Activated T-cell treated with anti-CD3 and anti-CD28 coated beads for 24 hours (primary cell): ENCODE measurements around the gene TACC2.

Experiments
- DNase-seq: peaks from one replicate; pipeline ENCODE4 v3.0.0-alpha.2; 2020; ENCODE audit warnings: low read depth

TACC2 gene

DNA sequence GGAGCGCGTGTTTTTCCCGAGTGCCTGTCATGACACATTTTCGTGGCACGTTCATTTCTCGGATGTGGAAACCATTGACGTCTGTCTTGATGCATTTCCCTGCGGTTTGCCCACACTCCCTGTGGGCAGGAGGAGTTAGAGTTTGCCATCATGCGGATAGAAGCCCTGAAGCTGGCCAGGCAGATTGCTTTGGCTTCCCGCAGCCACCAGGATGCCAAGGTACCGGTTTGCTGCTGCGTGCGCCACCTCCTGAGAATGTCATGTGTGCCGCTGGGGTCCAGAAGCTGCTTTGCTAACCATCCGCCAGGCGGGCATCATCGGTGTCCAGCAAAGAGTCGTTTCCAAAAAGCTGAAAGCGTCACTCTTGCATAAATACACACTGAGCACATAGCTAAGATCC, 241.3 kb downstream of the TACC2 start:
- no peak for DNase-seq

DNA sequence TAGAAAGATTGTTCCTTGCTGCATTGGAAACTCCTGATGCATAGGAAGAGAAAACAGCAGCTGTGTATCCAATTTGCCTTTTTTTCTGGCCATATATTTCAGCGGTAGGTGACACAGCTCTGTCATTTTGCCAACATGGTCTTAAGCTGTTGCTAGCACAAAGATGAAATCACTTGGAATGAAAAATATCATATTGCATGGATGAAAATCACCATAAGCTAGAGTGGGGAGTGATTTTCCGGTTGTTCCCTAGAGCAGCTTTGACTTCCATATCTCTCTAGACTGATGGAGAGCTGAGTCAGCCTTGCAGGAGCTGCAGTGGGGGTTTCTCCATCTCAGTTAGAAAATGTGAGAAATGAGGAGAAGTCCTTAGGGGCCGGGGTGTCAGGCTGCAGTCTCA, 243.8 kb downstream of the TACC2 start:
- DNase-seq, result no peak

DNA sequence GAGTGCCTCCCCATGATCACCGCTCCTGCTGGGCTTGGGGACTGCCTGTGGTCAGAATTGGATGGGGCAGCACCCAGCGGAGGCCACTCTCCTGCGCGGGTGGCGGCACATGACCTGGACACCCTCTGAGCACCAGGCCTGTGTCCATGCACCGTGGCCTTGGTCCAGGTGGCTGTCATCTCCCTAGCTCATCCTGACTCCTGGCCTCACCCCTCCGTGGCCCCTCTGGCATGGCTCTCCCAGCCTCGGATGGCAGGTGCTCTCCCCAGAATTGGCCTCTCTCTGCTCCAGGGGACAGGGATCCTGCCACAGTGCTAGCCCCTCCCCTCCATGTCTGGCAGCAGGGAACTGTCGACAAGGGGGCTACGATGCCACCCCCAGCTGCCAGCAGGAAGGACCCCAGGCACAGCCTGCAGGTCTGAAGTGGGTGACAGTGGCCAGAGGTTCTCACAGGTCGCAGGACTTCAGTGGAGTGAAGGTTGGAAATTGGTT, 244.9 kb downstream of the TACC2 start:
- no peak for DNase-seq

DNA sequence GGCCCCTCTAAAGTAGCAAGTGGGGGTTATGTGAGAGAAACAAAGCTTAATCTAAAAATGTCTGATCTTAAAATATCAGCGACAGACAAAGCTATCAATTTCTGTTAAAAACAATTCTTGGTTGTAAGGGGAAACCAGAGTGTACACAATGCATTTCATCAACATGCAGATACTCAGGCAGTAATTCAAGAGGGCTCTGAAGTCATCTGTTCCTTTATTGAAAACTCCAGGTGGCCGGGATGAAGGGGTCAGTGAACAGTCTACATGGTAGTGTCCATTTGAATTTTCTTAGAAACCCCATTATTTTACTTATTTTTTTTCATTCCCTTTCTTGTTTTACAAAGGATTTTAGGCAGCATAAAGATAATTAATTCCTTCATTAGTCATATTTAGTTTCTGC, 245.5 kb downstream of the TACC2 start:
- no peak for DNase-seq

DNA sequence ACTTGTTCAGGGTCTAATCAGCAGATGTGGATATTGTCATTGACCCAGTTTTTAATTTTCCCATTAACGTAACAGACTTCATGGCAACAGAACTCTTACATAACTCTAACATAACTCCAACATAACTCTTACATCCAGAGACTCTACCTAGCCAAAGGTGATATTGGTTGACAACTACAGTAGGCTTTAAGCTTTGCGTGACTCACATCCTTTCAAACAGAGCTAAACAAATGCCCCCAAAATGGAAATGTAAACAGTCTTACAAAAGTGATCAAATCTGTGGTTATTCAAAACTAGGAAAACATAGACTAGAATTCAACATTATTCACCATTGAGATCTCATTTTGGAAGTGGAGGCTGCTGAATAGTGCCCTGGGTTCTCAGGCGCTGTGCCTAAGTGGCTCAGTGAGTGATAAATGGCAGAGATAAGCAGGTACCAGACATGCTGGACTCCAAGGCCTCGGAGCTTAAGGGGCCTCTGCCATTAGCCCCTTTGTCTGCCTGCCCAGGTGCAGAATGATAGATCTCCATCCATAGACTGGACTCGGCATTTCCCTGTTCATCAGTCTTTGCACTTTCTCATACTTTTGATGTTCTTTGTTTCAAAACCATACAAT, 247.8 kb downstream of the TACC2 start:
- no peak for DNase-seq

DNA sequence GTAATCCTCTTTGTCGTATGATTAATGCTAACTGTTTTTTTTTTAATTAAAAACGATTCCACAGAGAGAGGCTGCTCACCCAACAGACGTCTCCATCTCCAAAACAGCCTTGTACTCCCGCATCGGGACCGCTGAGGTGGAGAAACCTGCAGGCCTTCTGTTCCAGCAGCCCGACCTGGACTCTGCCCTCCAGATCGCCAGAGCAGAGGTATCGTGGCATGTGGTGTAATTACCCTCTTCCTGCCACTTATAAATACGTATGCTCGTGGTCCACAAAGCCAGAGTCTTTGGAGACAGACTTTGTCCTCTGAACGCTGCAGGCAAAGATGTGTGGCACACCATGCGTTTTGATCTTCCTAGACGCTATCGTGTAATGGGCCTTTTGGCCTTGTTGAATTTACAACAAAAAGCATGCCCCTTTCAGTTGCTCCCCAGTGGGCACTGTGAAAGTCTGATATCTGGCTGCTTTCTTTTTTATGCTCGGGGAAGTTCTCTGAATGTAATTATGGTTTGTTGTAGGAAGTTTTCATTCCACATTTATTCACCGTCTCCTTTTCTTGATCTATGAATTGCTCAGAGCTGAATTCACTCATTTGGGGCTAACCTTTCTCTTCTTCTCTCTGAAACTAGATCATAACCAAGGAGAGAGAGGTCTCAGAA, 248.5 kb downstream of the TACC2 start:
- DNase-seq, result no peak

DNA sequence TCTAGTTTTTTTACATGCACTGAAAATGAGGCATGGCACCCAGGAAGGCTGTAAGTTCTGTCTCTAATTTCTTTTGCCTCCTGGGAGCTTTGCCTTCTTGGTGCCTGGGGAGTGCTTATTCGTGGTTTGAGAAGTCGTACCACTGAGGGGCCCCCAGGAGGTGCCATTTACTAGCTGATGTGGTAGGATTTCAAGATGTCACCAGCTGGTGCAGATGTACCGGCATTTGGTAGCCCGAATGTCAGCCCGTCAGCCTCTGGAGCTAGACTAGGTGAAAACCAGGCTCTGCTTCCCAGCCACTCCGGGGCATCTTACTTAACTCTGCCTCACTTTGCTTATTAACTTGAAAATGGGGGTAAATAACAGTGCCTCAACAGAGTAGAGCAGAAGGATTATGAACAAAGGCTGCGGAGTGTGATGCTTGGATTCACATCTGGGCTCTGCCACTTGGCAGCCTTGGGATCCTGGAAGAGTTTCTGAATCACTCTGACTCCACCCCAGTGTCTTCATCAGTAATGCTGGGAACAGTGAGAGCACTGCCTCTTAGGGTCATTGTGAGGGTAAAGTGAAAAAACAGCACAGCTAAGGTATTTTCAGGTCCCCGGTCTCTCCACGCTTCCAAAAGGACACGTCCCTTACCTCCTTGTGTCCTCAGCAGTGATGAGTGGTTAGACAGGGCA, 250.8 kb downstream of the TACC2 start:
- DNase-seq, result no peak

DNA sequence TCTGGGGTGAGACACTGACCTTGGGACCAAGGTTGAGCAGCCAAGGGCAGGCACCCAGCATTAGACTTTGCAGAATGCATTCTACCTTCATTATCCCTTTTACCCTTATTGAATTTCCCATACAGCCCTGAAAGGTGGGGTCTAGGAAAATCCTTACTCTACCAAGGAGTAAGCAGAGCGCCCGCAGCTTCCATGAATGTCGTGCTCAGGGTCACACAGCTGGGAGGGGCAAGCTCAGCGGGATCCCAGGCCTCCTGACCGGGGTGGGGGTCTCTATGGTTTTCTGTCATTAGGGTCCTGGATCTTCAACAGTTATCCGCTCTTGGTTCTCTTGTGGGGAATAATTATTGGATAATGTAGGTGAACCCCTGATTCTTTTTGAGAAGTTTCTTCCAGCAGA, 251.4 kb downstream of the TACC2 start:
- DNase-seq, result no peak

DNA sequence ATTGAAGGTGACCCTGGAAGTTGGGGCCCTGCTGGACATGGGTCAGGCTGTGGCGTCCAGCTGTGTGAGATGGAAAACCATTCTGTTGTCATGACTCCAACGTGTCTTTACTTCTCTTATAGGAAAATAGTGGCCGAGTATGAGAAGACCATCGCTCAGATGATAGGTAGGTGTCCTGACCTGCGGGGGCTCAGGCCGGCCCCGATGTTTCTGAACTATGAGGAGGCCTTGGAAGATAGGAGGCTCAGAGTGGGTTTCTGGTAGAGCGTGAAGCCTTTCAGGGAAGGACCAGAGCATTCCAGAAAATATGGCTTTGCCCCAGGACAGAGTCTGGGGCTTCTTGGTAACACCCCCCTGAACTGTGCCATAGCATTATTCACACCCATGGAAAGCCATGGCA, 252.9 kb downstream of the TACC2 start:
- no peak for DNase-seq

DNA sequence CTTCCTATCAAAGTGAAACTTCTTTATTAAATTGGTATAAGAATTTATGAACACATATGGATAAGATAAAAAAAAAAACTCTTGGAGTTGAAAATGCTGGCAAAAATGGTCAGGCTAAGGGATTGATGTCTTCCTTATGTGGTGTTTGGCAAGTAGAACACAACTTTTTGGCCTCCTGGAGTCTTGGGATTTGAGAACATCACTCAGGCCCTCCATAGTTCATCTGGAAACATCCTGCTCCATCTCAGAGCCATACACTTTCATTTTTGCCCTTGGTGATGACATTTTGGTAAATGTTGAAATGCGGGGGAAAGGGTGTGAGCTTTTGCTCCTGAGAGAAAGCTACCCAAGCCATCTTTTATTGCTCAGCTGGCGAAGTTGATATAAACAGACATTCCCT, 254.6 kb downstream of the TACC2 start:
- DNase-seq, result no peak

DNA sequence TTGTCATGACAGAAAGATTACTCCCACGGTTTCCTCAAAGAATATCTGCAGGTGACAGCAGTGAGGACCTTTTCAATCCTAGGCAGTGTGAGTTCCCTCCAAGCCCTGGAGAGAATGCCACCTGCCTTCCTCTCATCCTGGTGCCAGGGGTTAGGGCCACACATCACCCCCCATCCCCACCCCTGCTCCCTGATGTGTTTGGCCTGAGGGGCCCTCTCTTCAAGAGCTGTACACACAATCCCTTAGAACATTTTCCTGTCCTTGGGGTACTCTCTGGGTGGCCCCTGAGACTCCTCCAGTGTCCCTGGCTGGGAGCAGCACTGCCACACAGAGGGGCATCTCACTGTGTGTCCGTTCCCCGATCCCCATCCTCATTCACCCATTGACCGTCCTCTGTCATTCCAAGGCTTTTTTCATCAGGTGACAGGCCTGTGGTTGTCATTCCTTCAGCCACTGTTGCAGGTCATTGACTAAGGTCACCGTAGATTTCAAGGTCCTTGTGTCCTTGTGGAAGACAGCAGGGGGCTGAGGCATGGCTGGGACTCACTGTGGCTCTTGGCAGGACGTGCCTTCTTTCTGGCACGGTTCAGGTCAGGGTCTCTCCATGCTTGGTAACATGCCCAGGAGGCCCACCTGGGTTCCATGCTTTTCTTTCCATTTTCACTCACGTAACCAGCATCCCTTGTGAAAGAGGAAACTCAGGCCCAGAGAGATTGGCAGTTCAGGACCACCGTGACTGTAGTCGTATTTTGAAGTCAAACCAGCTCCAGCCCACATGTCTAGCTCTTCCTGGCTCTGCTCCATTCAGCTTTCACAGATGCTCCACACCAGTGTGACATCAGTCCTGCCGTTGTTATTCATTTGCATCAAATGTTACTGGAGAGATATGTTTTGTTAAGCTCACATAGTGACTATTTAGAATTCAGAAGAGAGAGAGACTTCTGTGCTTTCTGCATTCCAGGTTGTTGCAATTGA, 255.3 kb downstream of the TACC2 start:
- no peak for DNase-seq

DNA sequence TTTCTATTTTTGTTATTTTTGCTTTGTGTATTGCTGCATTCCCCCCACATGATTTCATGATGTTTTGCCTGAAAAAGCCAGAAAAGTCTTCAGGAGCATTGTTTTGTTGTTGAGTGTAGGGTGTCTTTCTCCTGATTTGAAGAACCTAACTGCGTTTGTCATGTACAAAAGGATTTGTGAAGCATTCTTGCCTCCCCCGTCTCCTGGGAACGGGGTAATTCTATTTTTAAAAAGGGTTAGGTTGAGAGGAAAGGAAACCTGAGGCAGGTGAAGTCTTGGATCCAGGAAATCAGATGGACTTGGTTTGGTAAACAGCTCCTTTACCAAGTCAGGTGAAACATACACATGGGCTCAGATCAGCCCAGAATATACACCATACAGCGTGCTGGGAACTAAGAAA, 256.2 kb downstream of the TACC2 start:
- no peak for DNase-seq

DNA sequence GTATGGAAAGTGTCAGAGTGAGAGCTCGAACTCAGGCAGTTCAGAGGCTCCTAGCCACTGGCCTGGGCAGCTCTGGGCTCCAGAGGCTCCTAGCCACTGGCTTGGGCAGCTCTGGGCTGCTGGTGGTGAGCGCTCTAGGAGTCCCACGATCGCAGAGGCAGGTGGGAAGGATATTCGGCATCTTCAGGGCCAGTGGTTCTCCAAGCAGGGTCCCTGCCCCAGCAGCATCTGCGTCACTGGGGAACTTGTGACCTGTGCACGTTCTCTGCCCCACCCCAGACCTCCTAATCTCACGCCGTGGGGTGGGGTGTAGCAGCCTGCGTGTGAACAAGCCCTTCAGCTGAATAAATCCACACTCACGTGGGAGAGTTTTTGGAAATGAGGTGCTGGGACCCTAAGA, 256.9 kb downstream of the TACC2 start:
- DNase-seq, result no peak

DNA sequence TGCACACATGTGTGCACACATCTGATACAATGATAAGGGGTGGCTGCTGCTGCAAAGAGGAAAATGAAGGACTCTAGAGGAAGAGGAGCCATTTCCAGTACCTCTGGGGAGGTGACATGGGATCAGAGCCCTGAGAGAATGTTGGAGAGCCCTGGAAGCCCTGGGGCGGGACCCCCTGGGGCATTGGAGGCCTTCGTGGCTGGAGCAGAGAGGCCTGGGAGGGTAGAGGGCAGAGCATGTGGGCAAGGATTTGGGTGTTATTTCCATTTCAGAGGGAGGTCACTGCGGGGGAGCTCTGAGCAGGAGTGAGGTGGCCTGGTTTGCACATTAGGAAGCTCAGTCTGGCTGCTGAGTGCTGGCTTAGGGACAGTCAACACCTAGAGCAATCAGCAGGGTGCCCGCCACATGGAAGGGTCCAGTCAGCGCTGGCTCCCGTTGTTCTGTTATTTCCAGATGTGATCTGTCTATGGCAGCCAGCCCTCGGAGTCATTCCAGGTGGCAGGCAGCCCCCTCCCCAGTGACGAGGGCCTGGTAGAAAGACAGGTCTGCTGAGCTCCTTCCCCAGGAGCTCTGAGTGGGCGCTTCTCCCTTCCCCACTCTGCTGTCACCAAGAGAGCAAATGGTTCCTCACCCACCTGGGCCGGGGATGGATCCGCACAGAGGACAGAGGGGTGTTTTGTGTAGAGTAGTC, 258.0 kb downstream of the TACC2 start:
- DNase-seq, result no peak

DNA sequence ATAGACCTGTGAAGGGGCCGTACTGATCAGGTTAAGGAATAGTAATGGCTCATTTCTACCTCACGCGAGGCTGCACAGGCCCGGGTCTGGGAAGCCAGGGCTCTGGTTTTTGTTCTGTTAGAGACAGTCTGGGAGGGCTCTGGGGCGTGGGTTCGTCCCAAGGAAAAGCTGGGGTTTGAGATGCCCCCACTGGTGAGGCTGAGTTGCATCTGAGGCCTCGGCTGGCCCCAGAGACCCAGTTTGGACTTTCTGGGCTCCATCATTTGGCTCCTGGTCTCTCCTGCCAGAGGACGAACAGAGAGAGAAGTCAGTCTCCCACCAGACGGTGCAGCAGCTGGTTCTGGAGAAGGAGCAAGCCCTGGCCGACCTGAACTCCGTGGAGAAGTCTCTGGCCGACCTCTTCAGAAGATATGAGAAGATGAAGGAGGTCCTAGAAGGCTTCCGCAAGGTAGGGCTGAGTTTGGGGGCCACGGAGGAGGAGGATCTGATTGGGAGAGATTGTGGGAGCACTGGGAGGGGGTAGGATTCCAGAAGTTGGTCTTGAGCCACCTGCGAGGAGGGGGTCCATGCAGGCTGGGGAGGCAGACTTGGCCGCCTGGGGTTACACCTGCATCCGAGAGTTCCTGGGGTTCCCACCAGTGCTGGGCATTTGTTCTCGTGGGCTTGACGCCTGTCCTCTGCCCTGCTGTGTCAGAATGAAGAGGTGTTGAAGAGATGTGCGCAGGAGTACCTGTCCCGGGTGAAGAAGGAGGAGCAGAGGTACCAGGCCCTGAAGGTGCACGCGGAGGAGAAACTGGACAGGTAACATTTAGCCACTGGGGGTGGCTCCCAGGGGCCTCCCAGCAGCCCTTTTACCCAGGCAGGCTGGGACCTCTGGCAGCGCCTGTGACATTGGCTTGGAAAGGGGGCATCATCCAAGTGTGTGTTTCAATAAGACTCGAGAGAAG, 259.7 kb downstream of the TACC2 start:
- no peak for DNase-seq

DNA sequence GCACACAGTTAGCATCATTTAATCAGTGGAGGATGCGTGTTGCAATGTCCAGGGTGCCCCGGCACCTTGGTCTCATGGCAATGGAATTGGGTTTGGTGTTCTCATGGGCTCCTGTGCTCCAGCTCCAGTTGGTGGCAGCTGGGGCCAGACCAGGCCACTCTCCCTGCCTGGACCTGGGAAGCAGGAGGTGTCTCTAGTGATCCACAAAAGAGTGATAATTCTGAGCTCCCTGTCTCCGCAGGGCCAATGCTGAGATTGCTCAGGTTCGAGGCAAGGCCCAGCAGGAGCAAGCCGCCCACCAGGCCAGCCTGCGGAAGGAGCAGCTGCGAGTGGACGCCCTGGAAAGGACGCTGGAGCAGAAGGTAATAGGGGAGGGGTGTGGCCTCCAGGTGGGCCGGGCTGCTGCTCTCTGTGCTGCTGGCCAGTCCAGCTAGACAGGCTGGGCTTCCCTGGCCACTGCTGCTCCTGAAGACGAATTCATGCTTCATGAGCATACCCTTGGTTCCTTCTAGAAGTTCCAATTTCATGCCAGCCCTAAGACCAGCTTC, 260.4 kb downstream of the TACC2 start:
- no peak for DNase-seq

DNA sequence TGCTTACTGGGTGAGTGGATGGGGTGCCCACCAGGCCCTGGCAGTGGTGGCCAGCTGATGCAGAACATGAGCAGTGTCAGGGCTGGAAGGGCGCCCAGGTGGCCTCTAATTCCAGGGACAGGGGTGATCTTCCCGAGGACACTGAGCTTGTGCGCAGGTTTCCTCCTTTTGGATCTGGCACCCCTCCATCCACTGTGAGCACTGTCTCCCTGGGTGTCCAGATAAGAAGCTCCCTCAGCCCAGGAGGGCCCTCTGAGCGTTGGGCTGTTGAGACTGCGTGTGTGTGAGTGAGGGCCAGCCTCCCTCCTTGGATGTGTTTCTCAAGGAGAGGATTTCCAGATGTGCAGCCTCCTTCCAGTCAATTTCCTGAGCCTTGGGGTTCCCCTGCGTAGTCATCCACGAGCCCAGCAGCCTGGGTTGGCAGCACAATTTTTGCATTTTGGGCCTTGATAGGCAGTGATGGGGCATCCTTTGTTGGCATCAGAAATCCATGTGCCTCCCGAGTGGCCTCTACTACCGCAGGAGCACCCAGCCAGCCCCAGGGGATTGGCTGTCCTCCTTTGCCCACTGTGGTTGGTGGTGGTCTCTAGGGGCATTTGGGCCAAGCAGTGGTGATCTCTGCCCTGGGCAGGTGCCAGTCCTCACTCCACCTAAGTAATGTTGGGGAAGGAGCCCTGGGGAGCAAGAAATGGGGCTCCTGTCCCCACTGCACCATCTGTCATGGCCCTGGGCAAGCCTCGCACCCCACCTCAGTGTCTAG, 261.2 kb downstream of the TACC2 start:
- DNase-seq, result no peak

DNA sequence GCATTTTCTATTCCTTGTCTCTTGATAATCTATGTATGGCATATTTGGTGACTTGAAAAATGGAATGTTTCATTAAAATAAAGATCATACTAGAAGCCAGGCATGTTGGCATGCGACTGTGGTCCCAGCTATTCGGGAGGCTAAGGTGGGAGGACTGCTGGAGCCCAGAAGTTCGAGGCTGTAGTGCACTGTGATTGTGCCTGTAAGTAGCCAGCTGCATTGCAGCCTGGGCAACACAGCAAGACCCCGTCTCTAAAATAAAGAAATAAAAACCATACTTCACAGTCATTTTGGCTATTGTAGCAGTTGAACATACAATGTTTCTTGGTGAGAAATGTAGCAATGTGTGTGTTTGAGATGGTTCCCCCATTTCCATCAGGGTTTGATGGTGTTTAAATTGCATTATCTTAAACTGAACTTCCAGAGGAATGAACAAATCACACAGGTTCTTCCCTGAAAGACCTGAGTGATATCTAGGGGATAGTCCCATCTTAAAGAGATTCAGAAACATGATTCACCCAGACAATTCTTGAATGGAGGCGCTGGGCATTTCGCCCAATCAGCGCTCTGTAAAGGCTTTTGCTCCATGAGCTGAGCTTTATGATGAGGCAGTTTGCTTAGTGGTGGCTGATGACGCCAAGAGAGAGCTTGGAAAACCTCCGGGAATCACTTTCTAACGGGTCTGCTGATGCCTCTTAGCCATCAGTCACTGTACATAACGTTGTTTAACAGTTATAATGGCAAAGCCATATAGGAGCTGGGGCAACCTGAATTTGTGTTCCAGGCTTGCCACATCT, 262.7 kb downstream of the TACC2 start:
- no peak for DNase-seq

DNA sequence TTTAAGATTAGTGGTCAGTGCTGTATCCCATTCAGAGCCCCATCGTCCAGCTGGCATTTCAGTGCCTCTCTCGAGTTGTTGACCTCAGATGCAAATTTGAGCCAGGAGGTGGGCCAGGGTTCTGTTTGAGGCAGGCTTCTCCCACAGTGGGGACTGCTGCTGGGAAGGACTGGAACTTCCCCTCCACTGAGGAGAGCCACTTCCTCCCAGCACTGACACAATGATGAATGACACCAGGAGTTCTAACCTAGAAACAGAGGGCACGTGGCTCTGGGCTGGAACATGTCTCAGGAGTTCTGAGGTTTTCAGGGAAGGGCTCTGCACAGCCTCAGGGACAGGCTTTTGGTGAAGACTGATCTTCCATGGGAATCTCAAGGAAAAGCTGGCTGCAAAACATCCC, 263.8 kb downstream of the TACC2 start:
- no peak for DNase-seq
